OCI-LY1 (cell line): Measurements from ENCODE around the gene TPST2.

Source experiments
- H2AFZ ChIP-seq: fragments of 200-600 bp; sonication (generic), shearing (Covaris generic); 2 replicates; pipeline ENCODE4 v1.6.0; 2014; ENCODE audit warnings: antibody characterized with exemption, mild to moderate bottlenecking, low read length
- H3F3A ChIP-seq: fragments of 200-600 bp; sonication (generic), shearing (Covaris generic); 2 replicates; pipeline ENCODE4 v1.6.0; 2014; ENCODE audit warnings: mild to moderate bottlenecking, antibody characterized with exemption, low read length, moderate library complexity; ENCODE audit not compliant: insufficient read depth
- H3K27ac ChIP-seq: fragments of 200-600 bp; sonication (generic); 2 replicates; pipeline ENCODE4 v1.5.1; 2014; ENCODE audit warnings: low read length, mixed run types, mild to moderate bottlenecking, low read depth; ENCODE audit not compliant: poor library complexity, severe bottlenecking
- H3K27me3 ChIP-seq: fragments of 200-600 bp; sonication (generic); 2 replicates; pipeline ENCODE4 v1.6.0; 2014; ENCODE audit warnings: antibody characterized with exemption, mild to moderate bottlenecking, low read length, moderate library complexity; ENCODE audit not compliant: insufficient read depth
- H3K36me3 ChIP-seq: fragments of 200-600 bp; sonication (generic); 2 replicates; pipeline ENCODE4 v1.6.1; 2014; ENCODE audit warnings: mild to moderate bottlenecking, antibody characterized with exemption, low read length, moderate library complexity, mixed read lengths; ENCODE audit not compliant: insufficient read depth
- H3K4me1 ChIP-seq: fragments of 200-600 bp; sonication (generic); 2 replicates; pipeline ENCODE4 v1.5.1; 2014; ENCODE audit warnings: mild to moderate bottlenecking, low read length, moderate library complexity; ENCODE audit not compliant: insufficient read depth, severe bottlenecking
- H3K4me2 ChIP-seq: fragments of 200-600 bp; sonication (generic), shearing (Covaris generic); 2 replicates; pipeline ENCODE4 v1.6.1; 2014; ENCODE audit warnings: low read length
- H3K4me3 ChIP-seq: fragments of 200-600 bp; sonication (generic); 2 replicates; pipeline ENCODE4 v1.5.1; 2014; ENCODE audit warnings: low read length, low read depth, mild to moderate bottlenecking, mixed read lengths; ENCODE audit not compliant: poor library complexity, severe bottlenecking
- H3K79me2 ChIP-seq: fragments of 200-600 bp; shearing (Covaris generic); 2 replicates; pipeline ENCODE4 v1.6.1; 2016; ENCODE audit warnings: mixed run types, low read length, mixed read lengths; ENCODE audit not compliant: insufficient read depth
- H3K9ac ChIP-seq: fragments of 200-600 bp; sonication (generic), shearing (Covaris generic); 2 replicates; pipeline ENCODE4 v1.6.1; 2014; ENCODE audit warnings: mild to moderate bottlenecking, low read length, mixed read lengths
- H3K9me2 ChIP-seq: fragments of 200-600 bp; sonication (generic), shearing (Covaris generic); 2 replicates; pipeline ENCODE4 v1.6.1; 2014; ENCODE audit warnings: low read depth, mild to moderate bottlenecking, low read length, mixed read lengths
- H3K9me3 ChIP-seq: fragments of 200-600 bp; shearing (Covaris generic); 2 replicates; pipeline ENCODE4 v1.6.1; 2014; ENCODE audit warnings: low read length, mixed read lengths
- H4K20me1 ChIP-seq: fragments of 200-600 bp; sonication (generic), shearing (Covaris generic); 2 replicates; pipeline ENCODE4 v1.6.0; 2016; ENCODE audit warnings: mild to moderate bottlenecking, low read length; ENCODE audit not compliant: insufficient read depth
- EZH2 ChIP-seq: fragments of 200-600 bp; sonication (generic), shearing (Covaris generic); IDR thresholded peaks from 2 replicates; pipeline ENCODE4 v1.8.0; 2017; ENCODE audit warnings: borderline replicate concordance, mixed run types, mild to moderate bottlenecking, antibody characterized with exemption, low read length, moderate library complexity, mixed read lengths
- TF ChIP-seq, protein P1 (sequence below): fragments of 200-600 bp; sonication (generic), shearing (Covaris generic); IDR thresholded peaks from 2 replicates; pipeline ENCODE4 v1.5.1; 2017; ENCODE audit warnings: mild to moderate bottlenecking, antibody characterized with exemption, low read length, moderate library complexity, mixed read lengths

Gene TPST2

DNA sequence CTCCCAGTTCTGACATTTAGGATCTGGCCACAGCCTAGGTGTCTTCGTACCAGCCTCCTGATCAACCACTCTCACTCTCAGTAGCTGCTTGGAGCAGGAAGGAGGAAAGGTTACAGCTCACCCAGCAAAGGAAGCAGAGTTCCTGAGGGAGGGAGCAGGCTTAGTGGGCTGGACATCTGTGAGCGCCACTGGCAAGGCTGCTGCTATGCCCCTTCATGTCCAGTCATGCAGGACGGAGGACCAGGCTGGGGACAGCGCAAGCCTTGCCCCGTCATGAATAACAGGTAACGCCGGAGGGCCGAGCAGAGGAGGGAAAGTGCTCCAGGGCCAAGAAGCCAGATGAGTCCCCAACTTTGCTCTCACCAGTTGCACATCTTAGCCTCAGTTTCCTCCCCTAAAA, 25.8 kb downstream of the TPST2 start:
- Histone ChIP-seq H3K79me2 (peaks cover 44% of the 10 kb centered on the region), H3K9ac (no peak overlapping the region), H4K20me1 (no peaks in the 10 kb centered on the region), H3K9me3 (no peaks in the 10 kb centered on the region), H3K27ac (no peak overlapping the region), H3K4me2 (no peak overlapping the region), H3F3A (no peaks in the 10 kb centered on the region), H2AFZ (no peak overlapping the region), H3K36me3 (peaks cover 8% of the 10 kb centered on the region; the same call in 1 of the 2 replicates), H3K9me2 (no peaks in the 10 kb centered on the region), H3K4me1 (peaks cover 61% of the 10 kb centered on the region), H3K4me3 (no peak overlapping the region), H3K27me3 (no peaks in the 10 kb centered on the region)
- TF ChIP-seq EZH2 = no peak
- TF ChIP-seq, protein P1, sequence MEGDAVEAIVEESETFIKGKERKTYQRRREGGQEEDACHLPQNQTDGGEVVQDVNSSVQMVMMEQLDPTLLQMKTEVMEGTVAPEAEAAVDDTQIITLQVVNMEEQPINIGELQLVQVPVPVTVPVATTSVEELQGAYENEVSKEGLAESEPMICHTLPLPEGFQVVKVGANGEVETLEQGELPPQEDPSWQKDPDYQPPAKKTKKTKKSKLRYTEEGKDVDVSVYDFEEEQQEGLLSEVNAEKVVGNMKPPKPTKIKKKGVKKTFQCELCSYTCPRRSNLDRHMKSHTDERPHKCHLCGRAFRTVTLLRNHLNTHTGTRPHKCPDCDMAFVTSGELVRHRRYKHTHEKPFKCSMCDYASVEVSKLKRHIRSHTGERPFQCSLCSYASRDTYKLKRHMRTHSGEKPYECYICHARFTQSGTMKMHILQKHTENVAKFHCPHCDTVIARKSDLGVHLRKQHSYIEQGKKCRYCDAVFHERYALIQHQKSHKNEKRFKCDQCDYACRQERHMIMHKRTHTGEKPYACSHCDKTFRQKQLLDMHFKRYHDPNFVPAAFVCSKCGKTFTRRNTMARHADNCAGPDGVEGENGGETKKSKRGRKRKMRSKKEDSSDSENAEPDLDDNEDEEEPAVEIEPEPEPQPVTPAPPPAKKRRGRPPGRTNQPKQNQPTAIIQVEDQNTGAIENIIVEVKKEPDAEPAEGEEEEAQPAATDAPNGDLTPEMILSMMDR = no peak

GRCh38 chr22:26563022-26563421, 26.9 kb downstream of the TPST2 start:
- no peaks in the 10 kb centered on the region for H3K27me3 ChIP-seq
- H3K9me3 ChIP-seq = no peaks in the 10 kb centered on the region
- peaks cover 6% of the 10 kb centered on the region; the same call in 1 of the 2 replicates for H3K36me3 ChIP-seq
- H3K79me2 ChIP-seq = peaks cover 38% of the 10 kb centered on the region
- TF ChIP-seq, protein P1 = peak; percentile 31; the same call in 1 of the 2 replicates
- no peak for TF ChIP-seq EZH2
- no peak overlapping the region for H3K4me3 ChIP-seq
- H2AFZ ChIP-seq = no peak overlapping the region
- H3F3A ChIP-seq = no peaks in the 10 kb centered on the region
- no peak overlapping the region for H3K4me2 ChIP-seq
- no peak overlapping the region for H3K9ac ChIP-seq
- no peaks in the 10 kb centered on the region for H4K20me1 ChIP-seq
- H3K4me1 ChIP-seq = peaks cover 54% of the 10 kb centered on the region
- no peaks in the 10 kb centered on the region for H3K9me2 ChIP-seq
- H3K27ac ChIP-seq = peak overlapping the region; percentile 38

- Histone ChIP-seq H3K36me3 (peaks cover 6% of the 10 kb centered on the region; the same call in 1 of the 2 replicates), H3K9me3 (no peaks in the 10 kb centered on the region), H3K27me3 (no peaks in the 10 kb centered on the region), H3K27ac (peak overlapping the region; percentile 38), H3K79me2 (peaks cover 28% of the 10 kb centered on the region; the same call in 1 of the 2 replicates), H2AFZ (no peak overlapping the region), H3K9ac (no peak overlapping the region), H3K4me1 (peaks cover 51% of the 10 kb centered on the region), H3K4me3 (no peak overlapping the region), H3K9me2 (no peaks in the 10 kb centered on the region), H4K20me1 (no peaks in the 10 kb centered on the region), H3K4me2 (no peak overlapping the region), H3F3A (no peaks in the 10 kb centered on the region)
- TF ChIP-seq, protein P1 = no peak
- no peak for TF ChIP-seq EZH2
These were observed 28.0 kb downstream of the TPST2 start for GRCh38 chr22:26561756-26562417.
